ENCODE results near the gene CFAP43. TPM values are rescaled to one million over a fixed set of nuclear protein-coding genes. Genes with fewer than 3 reads are reported as not detected.

The CFAP43 gene
- total and polyA plus RNA-seq, 12 donors, result 0.06 to 0.37 (median 0.12) TPM; not detected in 6

DNA sequence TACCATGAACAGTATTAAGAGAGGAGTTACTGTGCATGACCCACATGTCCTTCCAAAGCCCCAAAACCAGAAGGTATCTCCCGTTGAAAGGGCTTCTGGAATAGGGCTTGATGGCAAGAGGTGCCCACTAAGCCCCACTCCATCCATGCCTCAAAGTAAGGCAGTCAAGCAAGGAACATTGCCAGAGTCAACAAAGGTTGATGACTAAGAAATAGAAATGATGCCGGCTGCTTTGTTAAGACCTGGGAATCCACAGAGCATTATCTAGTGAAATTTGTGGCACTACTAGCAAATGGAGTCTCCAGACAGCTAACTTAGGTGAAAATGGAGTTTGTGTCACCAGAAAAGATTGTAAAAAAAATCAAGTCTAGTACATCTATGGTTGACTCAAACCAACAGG is 104.0 kb downstream of the CFAP43 start:
- DNase-seq, result no peak

DNA sequence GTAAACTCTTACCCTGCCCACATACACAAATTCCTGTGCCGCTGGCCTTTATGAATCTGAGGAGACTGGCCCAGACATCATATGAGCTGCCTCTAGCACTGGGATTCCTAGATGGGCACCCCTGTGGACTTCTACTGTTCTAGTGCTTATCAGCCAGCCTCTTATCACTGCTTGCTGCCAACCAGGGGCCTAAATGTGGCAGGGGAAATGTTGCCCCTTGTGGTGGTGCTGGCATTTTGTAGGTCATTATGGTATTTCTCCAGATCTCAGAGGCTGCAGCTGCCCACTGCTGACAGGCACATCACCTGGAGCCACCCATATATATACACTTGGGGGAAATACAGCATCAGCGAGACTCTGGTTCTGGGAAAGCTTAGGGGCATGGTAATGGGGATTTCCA is 104.8 kb downstream of the CFAP43 start:
- Histone ChIP-seq H3K9me3 (no peaks in the 10 kb centered on the region), H3K36me3 (peaks cover 0 to 36% (median 0%) of the 10 kb centered on the region in 9 donors), H3K4me1 (peaks cover 0 to 12% (median 3%) of the 10 kb centered on the region in 9 donors), H3K4me3 (no peak overlapping the region), H3K27ac (no peak overlapping the region), H3K27me3 (no peaks in the 10 kb centered on the region)
- 68 to 69% methylated on average over 2 of the region's 2 CpGs for WGBS, 2 donors
- TF ChIP-seq, protein P1, sequence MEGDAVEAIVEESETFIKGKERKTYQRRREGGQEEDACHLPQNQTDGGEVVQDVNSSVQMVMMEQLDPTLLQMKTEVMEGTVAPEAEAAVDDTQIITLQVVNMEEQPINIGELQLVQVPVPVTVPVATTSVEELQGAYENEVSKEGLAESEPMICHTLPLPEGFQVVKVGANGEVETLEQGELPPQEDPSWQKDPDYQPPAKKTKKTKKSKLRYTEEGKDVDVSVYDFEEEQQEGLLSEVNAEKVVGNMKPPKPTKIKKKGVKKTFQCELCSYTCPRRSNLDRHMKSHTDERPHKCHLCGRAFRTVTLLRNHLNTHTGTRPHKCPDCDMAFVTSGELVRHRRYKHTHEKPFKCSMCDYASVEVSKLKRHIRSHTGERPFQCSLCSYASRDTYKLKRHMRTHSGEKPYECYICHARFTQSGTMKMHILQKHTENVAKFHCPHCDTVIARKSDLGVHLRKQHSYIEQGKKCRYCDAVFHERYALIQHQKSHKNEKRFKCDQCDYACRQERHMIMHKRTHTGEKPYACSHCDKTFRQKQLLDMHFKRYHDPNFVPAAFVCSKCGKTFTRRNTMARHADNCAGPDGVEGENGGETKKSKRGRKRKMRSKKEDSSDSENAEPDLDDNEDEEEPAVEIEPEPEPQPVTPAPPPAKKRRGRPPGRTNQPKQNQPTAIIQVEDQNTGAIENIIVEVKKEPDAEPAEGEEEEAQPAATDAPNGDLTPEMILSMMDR (IDR thresholded peaks at IDR 0.05), result peak in 2 of 9 donors; percentile 26 to 30
- ATAC-seq, result peak in 5 of 8 donors; percentile 28 to 78 (median 49)
- DNase-seq, result peak in 1 of 2 donors; percentile 7
- intact Hi-C loops (cut with DNase I), result loop anchor here in 4 of 10 donors (10.0 kb wide), 3 partner anchors 73 to 243 kb away; partner anchors contain the start of gene GSTO1 (in 2 of the 4)

More for the DNA sequence above, 104.0 kb downstream of the CFAP43 start:
- ATAC-seq, result no peak
- H3K36me3 ChIP-seq, result peaks cover 0 to 36% (median 0%) of the 10 kb centered on the region in 9 donors
- intact Hi-C loops (cut with DNase I), result loop anchor here in 4 of 10 donors (10.0 kb wide), 3 partner anchors 73 to 243 kb away; partner anchors contain the start of gene GSTO1 (in 2 of the 4)
- TF ChIP-seq, protein P1 (IDR thresholded peaks at IDR 0.05), result no peak
- H3K27me3 ChIP-seq, result no peaks in the 10 kb centered on the region
- H3K4me1 ChIP-seq, result peaks cover 0 to 4% (median 0%) of the 10 kb centered on the region in 9 donors
- no peak overlapping the region for H3K4me3 ChIP-seq
- 88 to 89% methylated on average over 2 of the region's 2 CpGs for WGBS, 2 donors
- no peaks in the 10 kb centered on the region for H3K9me3 ChIP-seq
- no peak overlapping the region for H3K27ac ChIP-seq

DNA sequence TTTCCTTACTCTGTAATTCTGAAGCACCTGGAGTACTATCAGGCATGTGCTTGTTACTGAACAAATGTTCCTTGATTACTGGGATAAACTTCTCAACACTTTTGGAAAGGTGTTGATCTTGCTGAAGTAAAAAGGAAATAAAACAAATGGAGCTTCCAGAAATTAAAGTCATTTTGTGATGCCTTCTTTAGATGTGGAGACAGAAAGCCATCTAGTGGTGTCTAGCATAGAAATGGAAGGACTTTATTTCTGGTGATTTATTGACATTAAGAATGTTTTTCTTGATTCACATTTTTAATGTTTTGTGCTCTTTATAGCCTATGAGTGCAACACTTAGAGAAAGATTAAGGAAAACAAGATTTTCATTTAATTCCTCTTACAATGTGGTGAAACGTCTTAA is 108.8 kb downstream of the CFAP43 start:
- TF ChIP-seq, protein P1 (IDR thresholded peaks at IDR 0.05), result peak in 5 of 9 donors; percentile 20 to 46 (median 32)
- WGBS, 2 donors, result 75 to 82% methylated on average over 1 of the region's 1 CpG
- H3K36me3 ChIP-seq, result peaks cover 0 to 36% (median 0%) of the 10 kb centered on the region in 9 donors
- H3K27me3 ChIP-seq, result no peaks in the 10 kb centered on the region
- no peak for ATAC-seq
- intact Hi-C loops (cut with DNase I), result loop anchor here in 8 of 10 donors (2.0 to 10.0 kb wide), 12 partner anchors 69 to 239 kb away; partner anchors contain the start of genes GSTO1 (in 3 of the 8), SLK (in 3 of the 8) and STN1 (in 1 of the 8)
- no peaks in the 10 kb centered on the region for H3K9me3 ChIP-seq
- peaks cover 0 to 24% (median 12%) of the 10 kb centered on the region in 9 donors for H3K4me1 ChIP-seq
- no peak for DNase-seq
- no peak overlapping the region for H3K4me3 ChIP-seq
- H3K27ac ChIP-seq, result no peak overlapping the region

DNA sequence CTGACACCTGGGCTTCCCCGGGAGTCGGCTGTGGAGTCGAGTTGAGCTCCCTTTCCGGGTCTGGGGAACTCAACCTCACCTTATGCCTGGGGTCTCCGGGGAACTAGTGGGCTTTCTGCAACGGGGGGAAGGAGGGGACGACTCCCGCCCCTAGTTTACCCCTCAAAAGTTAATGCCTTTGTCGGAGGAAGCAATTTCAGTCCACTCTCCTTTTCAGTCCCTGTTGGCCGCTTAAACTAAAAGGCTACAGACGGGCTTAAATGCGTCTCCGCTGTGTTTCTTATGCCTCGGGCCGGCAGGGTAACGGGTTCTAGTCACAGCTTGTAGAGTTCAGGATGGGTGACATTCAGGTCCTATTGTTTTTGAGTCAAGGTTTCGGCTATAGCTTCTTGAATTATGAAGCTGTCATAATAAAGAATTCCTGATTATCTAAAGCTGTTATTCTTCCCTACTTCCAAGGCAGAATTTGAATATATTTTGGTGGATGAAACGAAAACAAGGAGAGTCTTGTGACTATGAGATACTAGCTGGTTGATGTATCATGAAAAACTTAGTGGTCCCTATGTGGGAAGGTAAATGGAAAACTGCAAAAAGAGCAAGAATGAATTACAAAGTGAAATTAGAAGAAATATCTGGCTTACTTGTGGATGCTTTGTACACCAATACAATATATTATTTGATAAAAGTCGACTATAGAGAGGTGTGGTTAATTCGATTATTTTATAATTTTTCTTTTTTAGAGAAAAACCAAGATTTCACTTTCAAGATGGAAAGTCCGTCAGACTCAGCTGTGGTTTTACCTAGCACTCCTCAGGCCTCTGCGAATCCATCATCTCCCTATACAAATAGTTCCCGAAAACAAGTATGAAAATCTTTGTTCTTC is 109.7 kb downstream of the CFAP43 start:
- Histone ChIP-seq H3K27ac (peak overlapping the region; percentile 37 to 100 (median 98)), H3K9me3 (no peaks in the 10 kb centered on the region), H3K27me3 (no peaks in the 10 kb centered on the region), H3K4me1 (peaks cover 0 to 24% (median 12%) of the 10 kb centered on the region in 9 donors), H3K36me3 (peaks cover 0 to 36% (median 0%) of the 10 kb centered on the region in 9 donors), H3K4me3 (peak overlapping the region; percentile 61 to 88 (median 78))
- WGBS, 2 donors, result 20 to 21% methylated on average over 23 of the region's 23 CpGs
- TF ChIP-seq, protein P1 (IDR thresholded peaks at IDR 0.05), result no peak
- intact Hi-C loops (cut with DNase I), result loop anchor here in 8 of 10 donors (2.0 to 10.0 kb wide), 12 partner anchors 68 to 238 kb away; partner anchors contain the start of genes GSTO1 (in 3 of the 8), SLK (in 3 of the 8) and STN1 (in 1 of the 8)
- ATAC-seq (no peak), DNase-seq (no peak)
